ENCODE data around the gene ITGA11.

The ITGA11 gene

GRCh38 chr15:68431792-68432401, at the start of gene ITGA11:
Gene ITGA11 (minus strand): TSS chr15:68432163. CDS start chr15:68432066, 97 bp downstream.
- no peak for DNase-seq

- DNase-seq = no peak
Measured at GRCh38 chr15:68481321-68481720, 49.4 kb upstream of the ITGA11 start.

- DNase-seq = no peak
Measured at GRCh38 chr15:68480296-68480695, 48.3 kb upstream of the ITGA11 start.

GRCh38 chr15:68479870-68480269, 47.9 kb upstream of the ITGA11 start:
- no peak for DNase-seq

- DNase-seq = no peak
Measured at GRCh38 chr15:68479406-68479805, 47.4 kb upstream of the ITGA11 start.

GRCh38 chr15:68478853-68479252, 46.9 kb upstream of the ITGA11 start:
- DNase-seq = no peak

- DNase-seq = no peak
Measured at GRCh38 chr15:68475449-68475848, 43.5 kb upstream of the ITGA11 start.

GRCh38 chr15:68471541-68471940, 39.6 kb upstream of the ITGA11 start:
- DNase-seq = no peak

GRCh38 chr15:68470976-68471375, 39.0 kb upstream of the ITGA11 start:
- no peak for DNase-seq

- DNase-seq = no peak
Measured at GRCh38 chr15:68470049-68470742, 38.2 kb upstream of the ITGA11 start.

GRCh38 chr15:68469162-68470048, 37.4 kb upstream of the ITGA11 start:
- no peak for DNase-seq

GRCh38 chr15:68466876-68467275, 34.9 kb upstream of the ITGA11 start:
- DNase-seq = no peak

- no peak for DNase-seq
Measured at GRCh38 chr15:68465861-68466560, 34.0 kb upstream of the ITGA11 start.

- DNase-seq = no peak
Measured at GRCh38 chr15:68464448-68465090, 32.6 kb upstream of the ITGA11 start.

GRCh38 chr15:68463996-68464395, 32.0 kb upstream of the ITGA11 start:
- DNase-seq = no peak

GRCh38 chr15:68463444-68463843, 31.5 kb upstream of the ITGA11 start:
- no peak for DNase-seq

GRCh38 chr15:68460166-68460565, 28.2 kb upstream of the ITGA11 start:
- DNase-seq = no peak

GRCh38 chr15:68450192-68450591, 18.2 kb upstream of the ITGA11 start:
- no peak for DNase-seq

GRCh38 chr15:68449389-68449788, 17.4 kb upstream of the ITGA11 start:
- no peak for DNase-seq

- DNase-seq = no peak
Measured at GRCh38 chr15:68447976-68448755, 16.2 kb upstream of the ITGA11 start.

- no peak for DNase-seq
Measured at GRCh38 chr15:68447209-68447608, 15.2 kb upstream of the ITGA11 start.

- DNase-seq = no peak
Measured at GRCh38 chr15:68445351-68445750, 13.4 kb upstream of the ITGA11 start.
